ENCODE data around the gene RTN4RL1. TPM values are rescaled to one million over a fixed set of nuclear protein-coding genes. Genes with fewer than 3 reads are reported as not detected.

Gene RTN4RL1
- total RNA-seq, 2 donors from 2014 or later: 3.1 to 3.6 TPM

- Histone ChIP-seq H3K27me3 (peaks cover 0 to 4% of the 10 kb centered on the region in 2 donors), H3K27ac (no peak overlapping the region), H3K9me3 (no peaks in the 10 kb centered on the region), H3K36me3 (replicated peaks in 1 of 2; ENCODE audit: insufficient read depth in 1 of 2, low read depth in 2 of 2) (peaks cover 0 to 1% of the 10 kb centered on the region in 2 donors), H3K4me1 (peaks cover 32% of the 10 kb centered on the region), H3K4me3 (no peak overlapping the region)
- 4 to 6% methylated on average over 9 of the region's 9 CpGs for WGBS, 2 donors
- intact Hi-C loops (cut with DNase I): no loop called here
- ATAC-seq (no peak), DNase-seq (no peak)
- no peak for TF ChIP-seq CTCF (IDR thresholded peaks at IDR 0.05)
- TF ChIP-seq POLR2A (IDR thresholded peaks at IDR 0.05): no peak
These were observed 23.7 kb upstream of the RTN4RL1 start for GRCh38 chr17:2048805-2049204.

GRCh38 chr17:2047590-2047989, 22.5 kb upstream of the RTN4RL1 start:
- Histone ChIP-seq H3K4me3 (no peak overlapping the region), H3K27ac (no peak overlapping the region), H3K9me3 (no peaks in the 10 kb centered on the region), H3K36me3 (replicated peaks in 1 of 2; ENCODE audit: insufficient read depth in 1 of 2, low read depth in 2 of 2) (peaks cover 0 to 5% of the 10 kb centered on the region in 2 donors), H3K4me1 (peaks cover 37% of the 10 kb centered on the region), H3K27me3 (peaks cover 0 to 4% of the 10 kb centered on the region in 2 donors)
- TF ChIP-seq POLR2A (IDR thresholded peaks at IDR 0.05) (no peak), CTCF (IDR thresholded peaks at IDR 0.05) (no peak)
- no peak for ATAC-seq
- DNase-seq: no peak
- intact Hi-C loops (cut with DNase I): no loop called here
- 73 to 75% methylated on average over 6 of the region's 6 CpGs for WGBS, 2 donors

GRCh38 chr17:2044263-2044894, 19.2 kb upstream of the RTN4RL1 start:
- intact Hi-C loops (cut with DNase I): no loop called here
- TF ChIP-seq CTCF (IDR thresholded peaks at IDR 0.05): no peak
- TF ChIP-seq POLR2A (IDR thresholded peaks at IDR 0.05): no peak
- no peak overlapping the region for H3K27ac ChIP-seq
- peaks cover 0 to 5% of the 10 kb centered on the region in 2 donors for H3K36me3 ChIP-seq (replicated peaks in 1 of 2; ENCODE audit: insufficient read depth in 1 of 2, low read depth in 2 of 2)
- H3K4me3 ChIP-seq: no peak overlapping the region
- H3K9me3 ChIP-seq: no peaks in the 10 kb centered on the region
- DNase-seq: no peak
- ATAC-seq: no peak
- peaks cover 0 to 4% of the 10 kb centered on the region in 2 donors for H3K27me3 ChIP-seq
- H3K4me1 ChIP-seq: peaks cover 36% of the 10 kb centered on the region
- WGBS, 2 donors: 98% methylated on average over 4 to 5 of the region's 5 CpGs

DNA sequence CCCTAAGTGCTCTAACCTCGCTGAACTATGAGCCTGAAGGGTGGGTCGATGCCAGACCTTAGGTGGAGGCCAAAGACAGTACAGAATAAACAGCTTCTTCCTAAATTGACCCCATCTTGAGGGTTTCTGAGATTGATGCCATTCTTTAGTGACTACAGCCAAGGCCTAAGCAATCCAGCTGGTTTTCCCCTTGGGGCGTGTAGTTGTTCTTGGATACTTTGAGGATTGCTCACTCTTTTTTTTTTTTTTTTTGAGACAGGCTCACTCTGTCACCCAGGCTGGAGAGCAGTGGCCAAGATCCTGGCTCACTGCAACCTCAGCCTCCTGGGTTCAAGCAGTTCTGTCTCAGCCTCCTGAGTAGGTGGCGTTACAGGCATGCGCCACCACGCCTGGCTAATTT, 18.7 kb upstream of the RTN4RL1 start:
- DNase-seq: no peak
- intact Hi-C loops (cut with DNase I): no loop called here
- no peak overlapping the region for H3K27ac ChIP-seq
- H3K4me3 ChIP-seq: no peak overlapping the region
- ATAC-seq: no peak
- peaks cover 0 to 4% of the 10 kb centered on the region in 2 donors for H3K27me3 ChIP-seq
- TF ChIP-seq POLR2A (IDR thresholded peaks at IDR 0.05) (no peak), CTCF (IDR thresholded peaks at IDR 0.05) (no peak)
- peaks cover 0 to 5% of the 10 kb centered on the region in 2 donors for H3K36me3 ChIP-seq (replicated peaks in 1 of 2; ENCODE audit: insufficient read depth in 1 of 2, low read depth in 2 of 2)
- H3K9me3 ChIP-seq: no peaks in the 10 kb centered on the region
- WGBS, 2 donors: 86 to 92% methylated on average over 6 of the region's 6 CpGs
- H3K4me1 ChIP-seq: peaks cover 30% of the 10 kb centered on the region

- peaks cover 0 to 1% of the 10 kb centered on the region in 2 donors for H3K27me3 ChIP-seq
These were observed 17.8 kb upstream of the RTN4RL1 start for GRCh38 chr17:2042933-2043332.

More at GRCh38 chr17:2042933-2043332, 17.8 kb upstream of the RTN4RL1 start:
- Histone ChIP-seq H3K4me1 (peaks cover 26% of the 10 kb centered on the region), H3K4me3 (no peak overlapping the region), H3K36me3 (replicated peaks in 1 of 2; ENCODE audit: insufficient read depth in 1 of 2, low read depth in 2 of 2) (peaks cover 0 to 5% of the 10 kb centered on the region in 2 donors), H3K27ac (no peak overlapping the region), H3K9me3 (no peaks in the 10 kb centered on the region)
- intact Hi-C loops (cut with DNase I): no loop called here
- DNase-seq (no peak), ATAC-seq (no peak)
- TF ChIP-seq POLR2A (IDR thresholded peaks at IDR 0.05) (no peak), CTCF (IDR thresholded peaks at IDR 0.05) (no peak)
- 82 to 86% methylated on average over 5 of the region's 5 CpGs for WGBS, 2 donors
